NCI-H526 treated with DMSO at 0.1 percent for 48 hours (cell line): ENCODE data around the gene ZFAND3.

ENCODE experiments used
- DNase-seq: peaks from one replicate; lab custom pipeline; 2025; lab: John Stamatoyannopoulos, UW

ZFAND3 gene

GRCh38 chr6:37819177-37819801 lies at the start of gene ZFAND3:
TSS of gene ZFAND3 (plus strand) at chr6:37819727. CDS start at chr6:37819946, 219 bp downstream.
- peak; percentile 94 for DNase-seq

- DNase-seq, result no peak
Measured at GRCh38 chr6:37774028-37774680, 45.4 kb upstream of the ZFAND3 start.

GRCh38 chr6:37776566-37776965 lies 43.0 kb upstream of the ZFAND3 start:
- no peak for DNase-seq

GRCh38 chr6:37777272-37777834 lies 42.2 kb upstream of the ZFAND3 start:
- no peak for DNase-seq

GRCh38 chr6:37779111-37779800 lies 40.3 kb upstream of the ZFAND3 start:
- DNase-seq, result no peak

GRCh38 chr6:37779902-37780628 lies 39.5 kb upstream of the ZFAND3 start:
- DNase-seq, result no peak

GRCh38 chr6:37781788-37782187 lies 37.7 kb upstream of the ZFAND3 start:
- no peak for DNase-seq

- DNase-seq, result peak; percentile 68
Measured at GRCh38 chr6:37783025-37783855, 36.3 kb upstream of the ZFAND3 start.

GRCh38 chr6:37783856-37784584 lies 35.5 kb upstream of the ZFAND3 start:
- peak; percentile 82 for DNase-seq

- DNase-seq, result no peak
Measured at GRCh38 chr6:37784585-37784967, 35.0 kb upstream of the ZFAND3 start.

GRCh38 chr6:37785002-37785662 lies 34.4 kb upstream of the ZFAND3 start:
- no peak for DNase-seq

- DNase-seq, result no peak
Measured at GRCh38 chr6:37785663-37786270, 33.8 kb upstream of the ZFAND3 start.

- DNase-seq, result no peak
Measured at GRCh38 chr6:37787216-37787615, 32.3 kb upstream of the ZFAND3 start.

- DNase-seq, result no peak
Measured at GRCh38 chr6:37788259-37788658, 31.3 kb upstream of the ZFAND3 start.

- DNase-seq, result peak; percentile 66
Measured at GRCh38 chr6:37791156-37791919, 28.2 kb upstream of the ZFAND3 start.

GRCh38 chr6:37792457-37793033 lies 27.0 kb upstream of the ZFAND3 start:
- no peak for DNase-seq

- no peak for DNase-seq
Measured at GRCh38 chr6:37793067-37793466, 26.5 kb upstream of the ZFAND3 start.

- no peak for DNase-seq
Measured at GRCh38 chr6:37794825-37795224, 24.7 kb upstream of the ZFAND3 start.
